Activated CD8-positive, alpha-beta T cell treated with anti-CD3 and anti-CD28 coated beads for 36 hours (primary cell): ENCODE results near the gene PTPN20. TPM values are rescaled to one million over a fixed set of nuclear protein-coding genes. Genes with fewer than 3 reads are reported as not detected.

Experiments used
- ATAC-seq: fragments of 200-7000 bp; cut with Tn5 transposase; one replicate; pipeline ENCODE4 v1.10.0; 2021; ENCODE audit warnings: mild to moderate bottlenecking, moderate library complexity
- CTCF ChIA-PET: fragments of 350-600 bp; sonication (Branson Sonifier 250); formaldehyde crosslinking; loops from one replicate; lab custom pipeline; 2021; ENCODE audit warnings: antibody characterized with exemption; lab: Charles Lee
- POLR2A ChIA-PET: fragments of 350-600 bp; sonication (Branson Sonifier 250); formaldehyde crosslinking; loops from one replicate; lab custom pipeline; 2021; ENCODE audit warnings: antibody characterized with exemption; lab: Charles Lee
- DNase-seq: peaks from one replicate; pipeline ENCODE4 v3.0.0-alpha.2; 2020
- H3K27ac Mint-ChIP-seq: one replicate; pipeline ENCODE4 v1.8.0; 2021; ENCODE audit warnings: mild to moderate bottlenecking, mixed read lengths
- H3K27me3 Mint-ChIP-seq: one replicate; pipeline ENCODE4 v1.8.0; 2021; ENCODE audit warnings: mixed read lengths
- H3K36me3 Mint-ChIP-seq: one replicate; pipeline ENCODE4 v1.8.0; 2021; ENCODE audit warnings: low read depth, mixed read lengths
- H3K4me1 Mint-ChIP-seq: one replicate; pipeline ENCODE4 v1.8.0; 2021; ENCODE audit warnings: low read depth, mixed read lengths
- H3K4me3 Mint-ChIP-seq: one replicate; pipeline ENCODE4 v1.8.0; 2021; ENCODE audit warnings: mild to moderate bottlenecking, moderate library complexity, mixed read lengths
- H3K9me3 Mint-ChIP-seq: one replicate; pipeline ENCODE4 v1.8.0; 2021; ENCODE audit warnings: mixed read lengths
- CTCF ChIP-seq: fragments of 200-600 bp; IDR thresholded peaks from one replicate; pipeline ENCODE4 v1.8.0; 2022; ENCODE audit warnings: antibody characterized with exemption, mild to moderate bottlenecking
- intact Hi-C: fragments of 100-400 bp; cut with micrococcal nuclease; formaldehyde crosslinking; loops from one replicate; pipeline ENCODE4 v1.10.0; 2022
- total RNA-seq, 2 experiments: library from RNA; stranded (reverse); gene quantifications; one replicate each; pipeline ENCODE4 v1.2.3, GENCODE V29; 2021

Gene PTPN20
- total RNA-seq, 2 experiments from 2014 or later, result 0.11 to 0.47 TPM

GRCh38 chr10:47027784-47028260, 116.6 kb downstream of the PTPN20 start:
- no peaks in the 10 kb centered on the region for H3K36me3 Mint-ChIP-seq
- ChIA-PET CTCF (interaction anchor here (0.8 to 3.0 kb wide), 3 partner anchors 20 to 284 kb away, joined by 3 to 11 read pairs (median 3); no protein-coding TSS in a partner anchor), POLR2A (no interaction called here)
- no peak for DNase-seq
- no peaks in the 10 kb centered on the region for H3K9me3 Mint-ChIP-seq
- no peaks in the 10 kb centered on the region for H3K27me3 Mint-ChIP-seq
- ATAC-seq, result no peak
- no peak overlapping the region for H3K4me3 Mint-ChIP-seq
- no peak overlapping the region for H3K27ac Mint-ChIP-seq
- H3K4me1 Mint-ChIP-seq, result peaks cover 2% of the 10 kb centered on the region
- intact Hi-C loops, result no loop called here
- no peak for TF ChIP-seq CTCF

- no peak for TF ChIP-seq CTCF
- H3K4me3 Mint-ChIP-seq, result no peak overlapping the region
- intact Hi-C loops, result no loop called here
- ChIA-PET CTCF (interaction anchor here (1.1 to 3.0 kb wide), 3 partner anchors 19 to 283 kb away, joined by 3 to 11 read pairs (median 10); no protein-coding TSS in a partner anchor), POLR2A (no interaction called here)
- no peak for ATAC-seq
- no peaks in the 10 kb centered on the region for H3K9me3 Mint-ChIP-seq
- H3K4me1 Mint-ChIP-seq, result peaks cover 2% of the 10 kb centered on the region
- no peak for DNase-seq
- H3K27ac Mint-ChIP-seq, result no peak overlapping the region
- no peaks in the 10 kb centered on the region for H3K36me3 Mint-ChIP-seq
- H3K27me3 Mint-ChIP-seq, result no peaks in the 10 kb centered on the region
These were observed 117.2 kb downstream of the PTPN20 start for GRCh38 chr10:47028466-47028865.

GRCh38 chr10:47029181-47030009, 118.2 kb downstream of the PTPN20 start:
- no peaks in the 10 kb centered on the region for H3K9me3 Mint-ChIP-seq
- ChIA-PET POLR2A (interaction anchor here (1.9 kb wide), 1 partner anchor 17 kb away, joined by 5 read pairs; no protein-coding TSS in a partner anchor), CTCF (interaction anchor here (1.0 to 3.0 kb wide), 4 partner anchors 18 to 286 kb away, joined by 3 to 11 read pairs (median 6); no protein-coding TSS in a partner anchor)
- no peaks in the 10 kb centered on the region for H3K27me3 Mint-ChIP-seq
- H3K36me3 Mint-ChIP-seq, result no peaks in the 10 kb centered on the region
- no peak for DNase-seq
- intact Hi-C loops, result no loop called here
- ATAC-seq, result no peak
- no peak overlapping the region for H3K4me3 Mint-ChIP-seq
- H3K27ac Mint-ChIP-seq, result no peak overlapping the region
- H3K4me1 Mint-ChIP-seq, result peaks cover 2% of the 10 kb centered on the region
- no peak for TF ChIP-seq CTCF

DNA sequence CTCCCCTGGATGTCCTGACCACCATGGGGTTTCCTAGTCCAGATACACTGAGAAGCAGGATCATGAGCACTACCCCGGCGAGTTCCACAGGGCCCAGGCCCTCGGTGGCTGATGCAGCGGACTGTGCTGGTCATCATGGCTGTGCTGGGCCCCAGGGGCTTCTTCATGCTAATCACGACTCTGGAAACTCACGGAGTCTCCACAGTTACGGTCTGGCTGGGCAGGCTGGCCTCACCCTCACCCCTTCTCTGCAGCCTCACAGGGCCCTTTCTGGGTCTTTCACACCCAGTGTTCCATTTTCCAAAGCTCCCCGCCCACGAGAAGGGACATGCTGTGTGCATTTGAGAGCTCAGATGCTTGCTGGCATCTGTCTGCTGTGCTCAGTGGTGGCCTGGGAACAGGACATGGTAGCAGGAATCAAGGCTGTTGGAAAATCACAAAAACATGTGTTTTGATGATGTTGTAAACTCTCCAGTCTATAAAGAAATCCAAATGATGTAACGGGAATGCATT, 119.0 kb downstream of the PTPN20 start:
- intact Hi-C loops, result no loop called here
- H3K4me1 Mint-ChIP-seq, result no peaks in the 10 kb centered on the region
- DNase-seq (no peak), ATAC-seq (no peak)
- no peak for TF ChIP-seq CTCF
- no peak overlapping the region for H3K4me3 Mint-ChIP-seq
- H3K36me3 Mint-ChIP-seq, result no peaks in the 10 kb centered on the region
- CTCF ChIA-PET, result interaction anchor here (1.0 to 3.0 kb wide), 2 partner anchors 281 to 285 kb away, joined by 3 to 11 read pairs; no protein-coding TSS in a partner anchor
- H3K27me3 Mint-ChIP-seq, result no peaks in the 10 kb centered on the region
- no peak overlapping the region for H3K27ac Mint-ChIP-seq
- POLR2A ChIA-PET, result interaction anchor here (1.9 kb wide), 1 partner anchor 18 kb away, joined by 5 read pairs; no protein-coding TSS in a partner anchor
- H3K9me3 Mint-ChIP-seq, result no peaks in the 10 kb centered on the region
